ENCODE measurements around the gene PTPRU.
A peak's percentile ranks its signal among the peaks of the same experiment; 100 is the strongest.

Gene PTPRU

DNA sequence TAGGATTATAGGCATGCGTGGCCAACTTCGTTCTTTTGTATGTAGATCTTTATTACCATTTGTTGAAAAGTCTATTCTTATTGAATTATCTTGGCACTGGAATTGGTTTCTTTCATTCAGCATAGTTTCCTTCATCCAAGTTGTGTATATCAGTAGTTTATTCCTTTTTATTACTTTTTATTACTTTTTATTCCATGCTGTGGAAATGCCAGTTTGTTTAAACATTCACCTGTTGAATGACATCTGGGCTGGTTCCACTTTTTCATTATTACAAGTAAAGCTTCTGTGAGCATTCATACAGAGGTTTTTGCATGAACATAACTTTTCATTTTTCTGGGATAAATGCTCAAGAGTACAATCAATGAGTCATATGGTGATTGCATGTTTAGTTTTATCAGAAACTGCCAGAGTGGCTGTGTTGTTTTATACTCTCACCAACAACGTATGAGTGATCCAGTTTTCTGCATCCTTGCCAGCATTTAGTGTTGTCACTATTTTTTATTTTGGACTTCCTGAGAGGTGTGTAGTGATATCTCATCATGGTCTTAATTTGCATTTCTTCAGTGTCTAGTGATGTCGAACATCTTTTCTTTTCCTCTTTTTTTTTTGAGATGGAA is 28.6 kb downstream of the PTPRU start:
- DNase-seq, result no peak

DNA sequence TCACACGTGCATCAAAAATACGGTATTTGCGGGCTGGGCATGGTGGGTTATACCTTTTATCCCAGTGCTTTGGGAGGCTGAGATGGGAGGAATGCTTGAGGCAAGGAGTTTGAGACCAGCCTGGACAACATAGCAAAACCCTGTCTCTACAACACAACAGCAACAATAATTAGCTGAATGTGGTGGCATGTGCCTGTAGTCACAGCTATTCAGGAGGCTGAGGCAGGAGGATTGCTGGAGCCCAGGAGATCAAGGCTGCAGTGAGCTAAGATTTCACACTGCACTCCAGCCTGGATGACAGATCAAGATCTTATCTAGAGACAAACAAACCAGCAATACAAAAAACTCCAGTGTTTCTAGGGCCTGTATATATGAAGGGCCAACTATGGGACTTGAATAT is 30.6 kb downstream of the PTPRU start:
- DNase-seq, result no peak

DNA sequence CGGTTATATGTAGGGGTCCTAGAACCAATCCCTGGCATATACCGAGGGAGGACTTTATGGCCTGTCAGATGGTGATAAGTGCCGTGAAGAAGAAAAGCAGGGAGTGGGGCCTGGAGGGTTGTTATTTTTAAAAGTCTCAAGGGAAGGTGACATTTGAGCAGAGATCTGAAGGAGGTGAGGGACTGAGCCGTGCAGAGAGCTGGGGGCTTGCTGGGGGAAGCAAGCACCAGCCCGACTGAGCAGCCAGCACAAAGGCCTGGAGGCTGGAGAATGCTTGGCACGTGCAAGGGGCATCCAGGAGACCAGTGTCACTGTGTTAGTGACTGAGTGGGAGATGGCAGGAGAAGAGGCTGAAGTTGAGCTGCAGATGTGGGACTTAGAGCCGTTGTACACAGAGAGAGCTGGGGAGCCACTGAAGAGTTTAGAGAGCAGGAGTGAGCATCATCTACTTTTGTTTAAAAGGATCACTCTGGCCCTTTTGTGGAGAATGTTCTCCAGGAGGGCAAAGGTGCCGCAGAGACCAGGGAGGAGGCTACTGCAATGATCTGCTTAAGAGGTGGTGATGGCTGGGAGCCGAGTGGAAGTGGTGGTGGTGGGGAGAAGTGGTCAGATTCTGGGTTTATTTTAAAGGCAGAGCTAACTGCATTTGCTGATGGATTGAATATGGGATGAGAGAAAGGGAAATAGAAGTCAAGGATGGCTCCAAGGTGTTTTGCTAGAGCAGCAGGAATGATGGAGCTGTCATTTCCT is 31.2 kb downstream of the PTPRU start:
- DNase-seq, result no peak

DNA sequence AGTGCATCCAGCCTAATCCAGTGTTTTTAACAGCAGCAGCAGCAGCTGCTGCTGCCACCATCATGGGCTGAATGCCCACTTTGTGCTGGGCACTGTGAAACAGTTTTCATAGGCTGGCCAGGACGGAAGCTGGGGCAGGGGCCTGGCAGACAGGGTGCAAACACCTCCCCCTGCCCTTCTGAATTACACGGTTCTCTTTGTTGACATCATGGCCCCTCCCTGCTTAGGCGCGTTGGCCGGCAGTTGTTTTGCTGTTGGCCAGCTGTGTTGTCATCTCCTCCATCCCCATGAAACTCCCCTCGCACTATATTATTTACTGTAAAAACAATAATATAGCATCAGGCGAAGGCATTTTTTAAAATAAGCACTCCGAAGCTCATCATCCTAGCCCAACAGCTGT is 33.1 kb downstream of the PTPRU start:
- peak in 42 of 56 donors; percentile 7 to 75 (median 47) for DNase-seq

DNA sequence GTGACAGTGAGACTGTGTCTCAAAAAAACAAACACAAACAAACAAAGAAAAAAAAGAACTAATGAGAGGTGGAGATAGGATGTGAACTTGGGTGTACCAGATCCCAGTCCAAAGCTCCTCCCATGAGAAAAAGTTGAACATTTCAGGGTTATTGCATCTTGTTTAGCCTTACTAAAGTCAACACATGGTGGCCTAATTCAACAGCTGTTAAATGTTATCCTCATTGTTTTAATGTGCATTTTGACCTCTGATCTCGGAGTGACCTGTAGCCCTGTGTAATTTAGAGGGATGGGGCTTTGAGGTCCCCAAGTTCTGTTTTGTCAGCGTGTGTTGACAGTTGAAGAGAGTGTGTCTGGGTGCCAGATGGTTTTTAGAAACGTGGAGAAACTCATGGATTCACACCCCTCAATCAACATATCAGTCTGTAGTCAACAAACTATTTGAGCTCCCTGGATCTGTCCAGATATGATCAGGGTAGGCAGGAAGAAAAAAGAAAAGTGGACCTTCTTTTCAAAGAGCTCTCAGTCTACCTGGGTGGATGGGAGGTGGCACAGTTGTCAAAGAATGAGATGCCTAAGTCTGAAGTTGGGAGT is 34.7 kb downstream of the PTPRU start:
- no peak for DNase-seq

DNA sequence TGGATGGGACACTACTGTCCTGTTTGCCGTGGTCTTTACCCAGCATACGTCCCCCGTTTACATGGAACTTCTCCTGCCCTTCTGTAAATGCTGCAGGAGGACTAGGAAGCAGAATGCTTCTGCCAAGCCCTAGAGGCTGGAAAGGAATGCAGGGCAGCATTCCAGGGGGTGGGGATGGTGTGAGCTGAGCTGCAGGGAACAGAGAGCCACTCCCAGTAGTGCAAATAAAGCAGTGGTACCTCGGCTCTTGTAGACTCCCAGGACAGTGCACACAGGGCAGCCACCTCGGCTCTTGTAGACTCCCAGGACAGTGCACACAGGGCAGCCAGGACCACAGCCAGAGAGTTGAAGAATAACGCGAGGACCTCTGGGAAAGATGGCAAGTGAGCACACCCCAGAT is 35.4 kb downstream of the PTPRU start:
- DNase-seq, result no peak

DNA sequence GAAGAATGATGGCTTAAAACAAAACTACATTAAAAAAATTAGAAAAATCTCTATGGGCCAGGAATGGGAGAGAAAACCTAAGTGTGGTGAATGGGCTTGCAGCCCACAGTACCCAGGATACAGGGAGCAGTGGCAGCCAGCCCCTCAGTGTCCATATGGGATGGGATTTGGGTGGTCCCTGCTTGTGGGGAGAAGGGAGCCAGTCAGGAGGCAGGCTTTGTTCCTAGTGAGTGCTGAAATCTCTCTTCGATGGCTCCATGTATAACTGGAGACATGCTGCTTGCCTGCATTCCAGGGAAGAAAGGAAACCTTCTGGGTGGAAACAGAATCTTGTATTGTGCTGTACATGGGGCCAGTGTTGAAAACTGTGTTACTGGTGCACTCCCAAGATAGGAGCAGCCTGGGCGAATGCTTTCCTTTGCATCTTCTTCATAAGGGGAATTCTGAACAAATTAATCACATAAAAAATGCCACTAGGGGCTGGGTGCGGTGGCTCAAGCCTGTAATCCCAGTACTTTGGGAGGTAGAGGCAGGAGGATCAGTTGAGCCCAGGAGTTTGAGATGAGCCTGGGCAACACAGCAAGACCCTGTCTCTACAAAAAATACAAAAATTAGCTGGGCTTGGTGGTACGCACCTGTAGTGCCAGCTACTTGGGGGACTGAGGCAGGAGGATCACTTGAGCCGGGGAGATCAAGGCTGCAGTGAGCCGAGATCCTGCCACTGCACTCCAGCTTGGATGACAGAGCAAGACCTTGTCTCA is 36.0 kb downstream of the PTPRU start:
- no peak for DNase-seq

DNA sequence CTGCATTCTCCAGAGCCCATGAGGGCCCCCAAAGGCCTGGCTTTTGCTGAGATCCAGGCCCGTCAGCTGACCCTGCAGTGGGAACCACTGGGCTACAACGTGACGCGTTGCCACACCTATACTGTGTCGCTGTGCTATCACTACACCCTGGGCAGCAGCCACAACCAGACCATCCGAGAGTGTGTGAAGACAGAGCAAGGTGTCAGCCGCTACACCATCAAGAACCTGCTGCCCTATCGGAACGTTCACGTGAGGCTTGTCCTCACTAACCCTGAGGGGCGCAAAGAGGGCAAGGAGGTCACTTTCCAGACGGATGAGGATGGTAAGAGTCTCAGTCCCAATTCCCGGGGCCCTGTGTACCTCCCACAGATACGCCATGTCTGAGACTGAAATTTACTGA is 39.1 kb downstream of the PTPRU start:
- DNase-seq, result no peak

DNA sequence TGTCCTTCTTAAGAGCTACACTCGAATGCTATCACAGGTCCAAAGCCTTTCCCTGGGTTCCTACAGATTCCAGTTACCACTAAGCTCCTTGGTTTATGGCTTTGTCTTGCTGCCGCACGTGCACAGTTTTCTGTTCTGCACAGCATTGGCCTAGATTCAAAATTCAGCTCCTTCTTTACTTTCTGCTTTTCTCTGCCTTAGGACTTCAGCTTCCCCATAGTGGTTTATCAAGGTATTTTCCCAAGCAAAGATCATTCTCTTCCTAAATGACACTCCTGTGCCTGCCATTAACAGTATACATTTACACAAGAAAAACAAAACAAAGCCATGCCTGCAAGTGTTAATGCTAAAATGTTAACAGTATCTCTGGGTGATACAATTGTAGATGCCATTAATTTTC is 41.8 kb downstream of the PTPRU start:
- DNase-seq, result no peak

DNA sequence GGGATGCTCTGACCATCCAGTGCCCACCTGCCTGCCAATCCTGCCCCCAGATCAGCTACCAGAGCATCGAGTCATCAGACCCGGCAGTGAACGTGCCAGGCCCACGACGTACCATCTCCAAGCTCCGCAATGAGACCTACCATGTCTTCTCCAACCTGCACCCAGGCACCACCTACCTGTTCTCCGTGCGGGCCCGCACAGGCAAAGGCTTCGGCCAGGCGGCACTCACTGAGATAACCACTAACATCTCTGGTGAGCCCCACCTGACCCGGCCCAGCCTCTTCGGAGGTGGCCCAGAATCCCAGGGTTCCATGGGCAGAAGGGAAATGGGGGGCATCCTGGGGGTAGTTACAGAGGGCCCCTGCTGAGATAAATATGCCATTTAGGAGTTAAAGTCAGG is 43.1 kb downstream of the PTPRU start:
- DNase-seq, result no peak

DNA sequence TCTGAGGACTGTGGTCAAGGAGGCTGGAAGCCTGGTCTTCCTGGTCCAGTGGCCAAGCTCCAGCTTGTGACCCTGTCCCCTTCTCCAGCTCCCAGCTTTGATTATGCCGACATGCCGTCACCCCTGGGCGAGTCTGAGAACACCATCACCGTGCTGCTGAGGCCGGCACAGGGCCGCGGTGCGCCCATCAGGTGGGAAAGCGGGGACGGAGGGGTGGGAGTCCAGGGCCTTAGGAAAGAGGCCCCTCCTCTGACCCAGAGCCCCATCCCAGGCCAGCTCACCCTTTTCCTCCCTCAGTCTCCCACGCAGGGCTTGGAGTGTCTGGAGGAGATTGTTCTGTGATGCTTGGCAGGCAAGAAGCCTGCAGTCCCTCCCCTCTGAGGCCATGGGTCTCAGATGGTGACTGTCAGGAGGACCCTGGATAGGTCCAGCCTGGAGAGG is 43.6 kb downstream of the PTPRU start:
- DNase-seq, result no peak

DNA sequence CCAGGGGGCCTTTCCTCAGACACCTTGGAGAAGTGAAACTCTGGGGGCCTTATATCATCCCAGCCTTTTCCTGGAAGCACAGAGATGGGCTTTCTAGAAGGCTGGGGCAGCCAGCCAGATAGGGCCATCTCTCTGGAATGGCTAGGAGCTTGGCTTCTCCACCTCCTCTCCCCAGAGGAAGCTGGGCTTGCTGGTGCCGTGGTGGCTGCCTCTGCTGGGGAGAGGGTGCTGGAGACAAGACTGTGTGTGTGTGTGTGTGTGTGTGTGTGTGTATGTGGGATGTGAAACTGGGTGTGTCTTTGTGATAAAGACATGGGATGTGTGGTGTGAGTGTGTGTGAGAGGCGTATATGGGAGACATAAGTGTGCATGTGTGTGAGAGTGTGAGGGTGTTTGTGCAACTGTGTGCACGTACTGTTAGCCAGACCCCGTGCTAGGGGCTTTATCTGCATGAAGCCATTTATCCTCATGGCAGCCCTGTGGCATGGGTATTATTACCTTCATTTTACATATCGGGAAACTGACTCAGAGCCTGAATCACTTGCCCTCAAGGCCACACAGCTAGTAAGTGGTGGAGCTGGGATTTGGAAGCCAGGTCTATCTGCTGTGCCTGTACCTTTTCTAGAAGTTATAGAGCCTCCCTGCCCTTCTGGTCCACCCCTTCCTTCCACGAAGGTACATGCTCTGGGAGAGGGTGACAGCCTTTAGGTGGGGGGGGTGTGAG is 44.2 kb downstream of the PTPRU start:
- DNase-seq, result no peak

DNA sequence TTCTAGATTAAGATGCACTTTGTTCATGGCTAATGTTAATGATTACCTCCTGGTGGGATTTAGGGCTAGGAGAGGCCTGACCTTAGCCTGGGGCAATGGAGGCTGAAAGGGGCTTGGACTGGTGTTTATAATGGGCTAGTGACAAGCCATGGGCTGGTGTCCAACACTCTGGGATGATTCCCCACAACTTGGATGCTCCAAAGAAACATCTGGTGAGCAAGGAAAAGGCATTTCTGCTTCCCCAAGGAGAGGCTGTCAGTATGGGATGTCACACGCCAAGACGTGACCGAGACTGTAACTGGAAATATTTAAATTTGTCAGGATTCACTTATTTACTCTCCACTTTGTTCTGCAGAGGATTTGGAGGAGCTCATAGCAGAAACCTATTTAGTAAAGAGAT is 45.2 kb downstream of the PTPRU start:
- no peak for DNase-seq

DNA sequence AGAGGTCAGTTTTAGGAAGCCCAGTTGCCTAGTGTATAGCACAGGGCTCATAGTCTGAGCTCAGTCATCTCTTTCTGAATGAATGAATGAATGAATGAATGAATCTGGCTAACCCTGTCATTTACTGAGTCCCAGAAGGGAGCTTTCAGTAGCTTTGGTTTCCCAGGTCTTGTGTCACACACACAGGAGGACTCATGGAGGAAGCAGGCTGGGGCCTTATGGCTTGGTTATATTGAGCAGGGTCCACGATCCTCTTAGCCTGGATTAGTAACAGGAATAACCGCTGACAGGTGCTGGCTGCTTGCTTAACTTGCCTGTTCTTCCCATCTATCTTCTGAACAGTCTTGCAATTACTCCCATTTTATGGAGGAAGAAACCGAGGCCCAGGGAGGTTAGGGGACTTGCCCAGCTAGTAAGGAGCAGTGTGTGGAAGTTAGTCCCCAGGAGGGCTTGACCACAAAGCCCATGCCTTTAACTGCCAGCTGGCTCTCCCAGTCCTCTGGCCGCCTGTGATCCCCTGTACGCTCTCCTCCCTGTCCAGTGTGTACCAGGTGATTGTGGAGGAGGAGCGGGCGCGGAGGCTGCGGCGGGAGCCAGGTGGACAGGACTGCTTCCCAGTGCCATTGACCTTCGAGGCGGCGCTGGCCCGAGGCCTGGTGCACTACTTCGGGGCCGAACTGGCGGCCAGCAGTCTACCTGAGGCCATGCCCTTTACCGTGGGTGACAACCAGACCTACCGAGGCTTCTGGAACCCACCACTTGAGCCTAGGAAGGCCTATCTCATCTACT is 46.0 kb downstream of the PTPRU start:
- no peak for DNase-seq

DNA sequence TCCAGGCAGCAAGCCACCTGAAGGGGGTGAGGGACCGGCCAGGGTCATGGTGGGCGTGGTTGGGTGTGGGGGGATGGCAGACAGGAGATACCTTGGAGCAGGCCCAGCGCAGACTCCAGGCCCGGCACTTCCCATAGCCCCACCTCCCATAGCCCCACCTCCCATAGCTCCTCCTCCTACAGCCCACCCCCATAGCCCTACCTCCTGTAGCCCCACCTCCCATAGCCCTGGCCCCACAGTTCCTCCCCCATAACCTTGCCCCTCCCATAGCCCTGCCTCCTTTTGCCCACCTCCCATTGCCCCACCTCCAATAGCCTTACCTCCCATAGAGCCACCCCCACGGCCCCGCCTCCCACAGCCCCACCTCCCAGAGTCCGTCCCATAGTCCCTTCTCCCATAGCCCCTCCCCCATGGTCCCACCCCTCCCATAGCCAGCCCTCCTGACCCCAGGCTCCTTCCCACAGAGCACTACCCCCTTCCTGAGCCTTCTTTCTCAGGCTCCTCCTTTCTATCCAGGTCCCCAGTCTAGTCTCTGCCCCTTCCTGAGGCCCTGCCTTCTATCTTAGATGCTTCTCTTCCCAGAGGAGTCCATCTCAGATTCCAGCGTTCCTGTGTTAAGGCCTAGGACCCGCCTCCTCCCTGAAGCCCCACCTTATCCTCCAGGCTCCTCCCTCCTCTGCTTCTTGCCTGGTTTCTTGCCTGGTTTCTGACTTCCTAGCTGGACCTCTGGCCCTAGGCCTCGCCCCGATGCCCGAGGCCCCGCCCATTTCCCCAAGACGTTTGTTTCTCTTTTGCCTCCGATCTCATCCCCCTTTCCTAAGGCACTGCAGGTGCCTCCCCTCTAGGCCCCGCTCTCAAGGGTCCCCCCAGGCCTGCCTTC is 46.8 kb downstream of the PTPRU start:
- no peak for DNase-seq

DNA sequence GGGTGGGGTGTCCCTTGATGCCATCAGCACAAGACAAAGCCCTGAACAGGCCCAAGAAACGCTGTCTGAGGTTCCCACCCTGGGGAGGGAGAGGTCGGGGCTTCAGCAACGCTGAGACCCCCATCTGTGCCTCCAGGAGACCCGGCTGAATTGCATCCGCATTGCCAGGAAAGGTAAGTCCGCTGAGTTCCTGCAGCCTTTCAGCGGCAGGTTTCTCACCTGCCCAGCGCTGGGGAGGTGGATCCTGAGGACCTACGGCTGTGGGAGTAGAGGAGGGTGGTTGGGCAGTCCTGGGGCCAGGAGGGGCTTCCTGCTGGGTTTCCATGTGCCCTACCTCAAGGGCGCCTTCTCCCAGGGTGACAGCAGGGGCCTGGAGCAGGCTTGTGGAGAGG is 47.5 kb downstream of the PTPRU start:
- DNase-seq, result no peak

DNA sequence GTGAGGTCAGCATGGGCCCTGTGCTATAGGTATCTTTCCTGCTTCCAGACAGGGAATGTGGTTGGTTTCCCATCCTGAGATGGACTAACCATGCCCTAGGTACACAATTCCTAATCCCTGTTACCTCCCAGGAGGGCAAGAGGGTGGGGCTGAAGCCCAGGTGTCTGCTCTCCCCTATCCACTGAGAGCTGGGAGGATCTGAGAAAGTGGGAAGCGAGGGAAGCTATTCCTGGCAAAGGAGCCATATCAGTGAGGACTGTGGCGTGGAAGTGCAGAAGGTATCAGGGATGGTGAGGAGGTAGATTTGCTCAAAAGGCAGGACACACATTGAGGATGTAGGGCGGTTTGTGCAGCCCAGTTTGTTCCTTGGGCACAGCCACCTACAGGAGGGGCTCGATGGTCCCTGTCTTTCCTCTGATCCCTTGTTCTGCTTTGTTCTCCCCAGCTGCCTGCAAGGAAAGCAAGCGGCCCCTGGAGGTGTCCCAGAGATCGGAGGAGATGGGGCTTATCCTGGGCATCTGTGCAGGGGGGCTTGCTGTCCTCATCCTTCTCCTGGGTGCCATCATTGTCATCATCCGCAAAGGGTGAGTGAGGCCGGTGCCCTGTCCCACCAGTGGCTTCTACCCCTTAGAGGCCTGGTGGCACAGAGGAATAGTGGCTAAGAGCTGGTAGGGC is 48.1 kb downstream of the PTPRU start:
- no peak for DNase-seq

DNA sequence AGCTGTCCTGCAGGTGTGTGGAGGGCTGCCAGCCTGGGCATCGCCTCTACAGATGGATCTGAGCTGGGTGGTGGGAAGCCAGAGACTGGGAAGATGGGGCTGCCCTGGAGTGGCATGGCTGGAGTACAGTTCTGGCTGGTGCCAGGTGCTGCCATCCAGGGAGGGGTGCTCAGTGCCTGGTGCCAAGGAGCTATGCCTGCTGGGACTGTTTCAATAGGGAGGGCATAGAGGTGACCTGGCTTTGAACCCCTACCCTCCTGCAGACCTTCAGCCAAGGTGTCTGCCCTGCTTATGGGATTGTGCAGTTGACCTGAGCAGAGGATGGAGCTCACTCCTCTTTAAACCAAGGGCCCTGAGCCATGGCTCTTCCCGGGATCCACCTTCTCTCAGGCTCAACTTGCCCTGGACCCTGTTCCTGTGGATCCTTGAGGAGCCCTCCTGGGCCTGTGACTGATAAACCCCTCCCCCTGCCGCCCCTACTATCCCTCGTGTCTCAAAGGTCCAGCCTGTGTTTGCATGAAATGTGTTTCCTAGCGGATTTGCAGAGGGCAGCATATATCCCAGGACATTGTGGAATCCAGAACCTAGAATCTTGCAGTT is 48.7 kb downstream of the PTPRU start:
- no peak for DNase-seq

DNA sequence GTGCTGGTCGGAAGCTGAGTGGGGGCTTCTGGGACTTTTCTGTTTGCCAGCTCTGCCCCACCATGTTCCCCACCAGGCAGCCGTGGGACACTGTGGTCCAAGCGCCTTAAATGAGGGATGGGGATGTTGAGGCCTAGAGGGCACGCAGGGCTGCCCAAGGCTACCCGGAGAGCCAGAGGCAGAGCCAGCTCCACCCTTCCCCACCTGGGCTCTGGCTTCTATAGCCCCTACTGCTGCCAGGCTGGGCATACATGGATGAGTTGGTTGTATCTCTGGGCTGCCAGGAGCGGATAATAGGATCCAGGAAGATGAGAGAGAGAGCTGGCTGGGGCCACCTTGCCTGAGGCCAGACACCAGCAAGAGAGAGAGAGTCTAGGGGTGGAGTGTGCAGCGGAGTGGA is 49.4 kb downstream of the PTPRU start:
- no peak for DNase-seq

Data from nucleus accumbens (tissue), 56 donors.